ENCODE data around the gene ZNF189. TPM values are rescaled to one million over a fixed set of nuclear protein-coding genes. Genes with fewer than 3 reads are reported as not detected.

Gene ZNF189
- total RNA-seq, 1 experiment from 2014 or later, result 15.8 TPM

GRCh38 chr9:101428909-101429308 is 30.3 kb downstream of the ZNF189 start:
- H3K9ac ChIP-seq (ENCODE audit: extremely low read depth, insufficient read length, low read length), result no peak overlapping the region
- H4K8ac ChIP-seq (replicated peaks; ENCODE audit: insufficient read length, low read depth, low read length), result no peak overlapping the region
- no peaks in the 10 kb centered on the region for H3K79me1 ChIP-seq (ENCODE audit: insufficient read depth, low read depth, low read length, poor library complexity, severe bottlenecking)
- no peak overlapping the region for H3K18ac ChIP-seq (ENCODE audit: insufficient read length, low read depth, low read length)
- no CpG with 5 or more reads among the region's 3 CpGs for WGBS (ENCODE audit: extremely low coverage, insufficient read length, low lambda C conversion rate)
- H2AFZ ChIP-seq (ENCODE audit: low read length), result no peak overlapping the region
- H3K9me3 Mint-ChIP-seq, result no peaks in the 10 kb centered on the region
- no peak overlapping the region for H3K27ac Mint-ChIP-seq
- TF ChIP-seq CTCF (conservative IDR thresholded peaks at IDR 0.05), result no peak
- no peak overlapping the region for H3K56ac ChIP-seq (ENCODE audit: insufficient read length, low read depth, low read length)
- H3K36me3 Mint-ChIP-seq (ENCODE audit: insufficient read depth in 1 of 3, low read depth in 3 of 3), result no peaks in the 10 kb centered on the region
- H3T11ph ChIP-seq (ENCODE audit: low read length), result no peak overlapping the region
- H3K4me3 Mint-ChIP-seq, result no peak overlapping the region
- H3K79me2 ChIP-seq (ENCODE audit: insufficient read depth, low read length), result no peaks in the 10 kb centered on the region
- H2BK12ac ChIP-seq (ENCODE audit: insufficient read length, low read depth, low read length), result no peak overlapping the region
- no peak overlapping the region for H4K5ac ChIP-seq (ENCODE audit: insufficient read length, low read depth, low read length)
- no peak overlapping the region for H2AK5ac ChIP-seq (ENCODE audit: insufficient read length, low read length)
- no peak overlapping the region for H3K23ac ChIP-seq (ENCODE audit: insufficient read length, low read depth, low read length)
- H3K27me3 ChIP-seq (ENCODE audit: insufficient read depth, low read length), result no peaks in the 10 kb centered on the region
- H2BK120ac ChIP-seq (ENCODE audit: low read depth, low read length, poor library complexity, severe bottlenecking), result no peak overlapping the region
- no peak overlapping the region for H2BK15ac ChIP-seq (ENCODE audit: low read depth, low read length)
- no peak overlapping the region for H2BK20ac ChIP-seq (ENCODE audit: low read depth, low read length, poor library complexity, severe bottlenecking)
- H3K27me3 Mint-ChIP-seq (ENCODE audit: low read depth), result peaks cover 1% of the 10 kb centered on the region
- no peak overlapping the region for H3K4ac ChIP-seq (ENCODE audit: low read depth, low read length)
- H4K20me1 ChIP-seq (ENCODE audit: control insufficient read depth, insufficient read depth, insufficient read length), result no peaks in the 10 kb centered on the region
- no peaks in the 10 kb centered on the region for H3K9me3 ChIP-seq (ENCODE audit: control insufficient read depth, low read depth, low read length)
- H3K23me2 ChIP-seq (ENCODE audit: insufficient read length, low read depth, low read length, poor library complexity, severe bottlenecking), result no peaks in the 10 kb centered on the region
- no peak overlapping the region for H4K91ac ChIP-seq (ENCODE audit: insufficient read length, low read depth, low read length)
- no peak overlapping the region for H3K4me2 ChIP-seq (ENCODE audit: insufficient read depth, insufficient read length, low read length)
- H3K27ac ChIP-seq (ENCODE audit: insufficient read length, low read depth, low read length), result no peak overlapping the region
- H3K4me1 Mint-ChIP-seq, result no peaks in the 10 kb centered on the region
- no peaks in the 10 kb centered on the region for H3K4me1 ChIP-seq (ENCODE audit: insufficient read depth, low read length)
- DNase-seq, result no peak
- H3K14ac ChIP-seq (ENCODE audit: insufficient read depth, low read length), result no peak overlapping the region
- no peak overlapping the region for H2BK5ac ChIP-seq (ENCODE audit: insufficient read length, low read length)
